Stomach (tissue), 4 donors: ENCODE data around the gene FTSJ3.

Source experiments
- POLR2A ChIP-seq, 4 donors: fragments of 450-650 bp; IDR thresholded peaks; one replicate each; pipeline ENCODE4 v1.6.1; 2016; ENCODE audit warnings: antibody characterized with exemption in 4 of 4, control low read depth in 2 of 4, mild to moderate bottlenecking in 1 of 4, moderate library complexity in 1 of 4
- TF ChIP-seq, protein P1 (sequence below), 7 experiments: fragments of 450-650 bp in 4 of 7; fragments of 200-600 bp in 3 of 7; sonication (generic) in 3 of 7; IDR thresholded peaks; one replicate each; pipeline ENCODE4 v1.5.1; 2016 to 2019; ENCODE audit warnings: antibody characterized with exemption in 7 of 7, control low read depth in 2 of 7, mild to moderate bottlenecking in 1 of 7

DNA sequence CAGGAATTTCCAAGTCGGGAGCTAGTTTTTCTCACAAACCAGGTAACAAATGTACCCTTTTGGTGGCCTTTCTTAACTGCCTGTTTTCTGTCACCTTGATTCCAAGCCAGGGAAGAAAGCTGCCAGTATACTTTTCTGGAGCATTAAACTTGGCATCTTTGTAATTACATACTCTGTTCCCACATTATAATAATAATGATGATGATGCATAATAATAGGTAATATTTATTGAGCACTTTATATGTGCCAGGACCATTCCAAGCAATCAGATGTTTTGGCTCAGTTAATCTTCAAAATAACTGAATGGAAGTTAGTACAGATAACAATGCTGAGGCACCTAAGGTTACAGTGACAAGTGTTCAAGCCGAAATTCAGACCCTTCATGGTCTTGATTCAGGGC, 11.3 kb downstream of the FTSJ3 start:
- no peak for TF ChIP-seq POLR2A (IDR thresholded peaks at IDR 0.05)
- TF ChIP-seq, protein P1, sequence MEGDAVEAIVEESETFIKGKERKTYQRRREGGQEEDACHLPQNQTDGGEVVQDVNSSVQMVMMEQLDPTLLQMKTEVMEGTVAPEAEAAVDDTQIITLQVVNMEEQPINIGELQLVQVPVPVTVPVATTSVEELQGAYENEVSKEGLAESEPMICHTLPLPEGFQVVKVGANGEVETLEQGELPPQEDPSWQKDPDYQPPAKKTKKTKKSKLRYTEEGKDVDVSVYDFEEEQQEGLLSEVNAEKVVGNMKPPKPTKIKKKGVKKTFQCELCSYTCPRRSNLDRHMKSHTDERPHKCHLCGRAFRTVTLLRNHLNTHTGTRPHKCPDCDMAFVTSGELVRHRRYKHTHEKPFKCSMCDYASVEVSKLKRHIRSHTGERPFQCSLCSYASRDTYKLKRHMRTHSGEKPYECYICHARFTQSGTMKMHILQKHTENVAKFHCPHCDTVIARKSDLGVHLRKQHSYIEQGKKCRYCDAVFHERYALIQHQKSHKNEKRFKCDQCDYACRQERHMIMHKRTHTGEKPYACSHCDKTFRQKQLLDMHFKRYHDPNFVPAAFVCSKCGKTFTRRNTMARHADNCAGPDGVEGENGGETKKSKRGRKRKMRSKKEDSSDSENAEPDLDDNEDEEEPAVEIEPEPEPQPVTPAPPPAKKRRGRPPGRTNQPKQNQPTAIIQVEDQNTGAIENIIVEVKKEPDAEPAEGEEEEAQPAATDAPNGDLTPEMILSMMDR (IDR thresholded peaks at IDR 0.05), result no peak
